ENCODE measurements around the gene PCGF3. TPM values are rescaled to one million over a fixed set of nuclear protein-coding genes. Genes with fewer than 3 reads are reported as not detected.
A peak's percentile ranks its signal among the peaks of the same experiment; 100 is the strongest.

Gene PCGF3
- total and polyA plus RNA-seq, 9 of the 15 experiments (the other 6 are each of a cell fraction or from before 2014, with no cell fraction given): 2.6 to 46.1 (median 20.3) TPM

GRCh38 chr4:781493-782216 lies 76.0 kb downstream of the PCGF3 start (continued):
- TF ChIP-seq ZNF609 (CRISPR knock-in tag; IDR thresholded peaks at IDR 0.05; ENCODE audit: borderline replicate concordance): 0 out of 2 replicates have a peak, but pooled peaks have one; percentile 47
- no peak for TF ChIP-seq CLOCK (CRISPR knock-in tag; IDR thresholded peaks at IDR 0.05; ENCODE audit: borderline replicate concordance)
- peak; percentile 78; the same call in 1 of the 2 replicates for TF ChIP-seq SREBF1 (IDR thresholded peaks at IDR 0.05; ENCODE audit: borderline replicate concordance, low read depth, low read length)
- peak; percentile 75 for TF ChIP-seq ETS1 (conservative IDR thresholded peaks at IDR 0.05; ENCODE audit: control insufficient read depth, low read depth, low read length)
- TF ChIP-seq E2F5 (CRISPR knock-in tag; IDR thresholded peaks at IDR 0.05): 0 out of 2 replicates have a peak, but pooled peaks have one; percentile 66
- peak; percentile 72 for TF ChIP-seq PHF20 (IDR thresholded peaks at IDR 0.05; ENCODE audit: partially characterized antibody)
- TF ChIP-seq CBFB (CRISPR knock-in tag; IDR thresholded peaks at IDR 0.05): 0 out of 2 replicates have a peak, but pooled peaks have one; percentile 54
- TF ChIP-seq TCF3 (CRISPR knock-in tag; IDR thresholded peaks at IDR 0.05): peak; percentile 10; the same call in 1 of the 2 replicates
- TF ChIP-seq GTF2F1 (IDR thresholded peaks at IDR 0.05; ENCODE audit: low read depth, low read length): 0 out of 2 replicates have a peak, but pooled peaks have one; percentile 36
- TF ChIP-seq ZNF3 (CRISPR knock-in tag; IDR thresholded peaks at IDR 0.05): no peak
- TF ChIP-seq BHLHE40 (IDR thresholded peaks at IDR 0.05; ENCODE audit: low read length): peak; percentile 91
- peak; percentile 100 for TF ChIP-seq USF2 (CRISPR knock-in tag; IDR thresholded peaks at IDR 0.05)
- peak; percentile 76 for TF ChIP-seq MAX (CRISPR knock-in tag; IDR thresholded peaks at IDR 0.05)
- peak; percentile 82 for TF ChIP-seq SMAD1 (IDR thresholded peaks at IDR 0.05; ENCODE audit: low read depth, low read length, partially characterized antibody)
- peak; percentile 97 for TF ChIP-seq BRD4 (IDR thresholded peaks at IDR 0.05)

Data from K562 (cell line).